ENCODE data around the gene TNFRSF12A. TPM values are rescaled to one million over a fixed set of nuclear protein-coding genes. Genes with fewer than 3 reads are reported as not detected.

Gene TNFRSF12A
- total and polyA plus RNA-seq, 2 of the 4 experiments (the other 2 are of a cell fraction): 103 to 304 TPM

GRCh38 chr16:3050487-3050886 is 30.3 kb downstream of the TNFRSF12A start:
- H3K4me2 ChIP-seq (ENCODE audit: low read depth, low read length): no peak overlapping the region
- H4K5ac ChIP-seq (ENCODE audit: low read depth, low read length): no peak overlapping the region
- no peak overlapping the region for H4K91ac ChIP-seq (ENCODE audit: insufficient read depth, low read depth, low read length)
- H3K9me1 ChIP-seq (ENCODE audit: insufficient read depth, low read length): peaks cover 3% of the 10 kb centered on the region; the same call in 1 of the 2 replicates
- no peak for ATAC-seq (ENCODE audit: low read depth)
- H3K56ac ChIP-seq (ENCODE audit: extremely low read depth, insufficient read depth, low read length): no peak overlapping the region
- H2AK5ac ChIP-seq (ENCODE audit: low read depth, low read length): no peak overlapping the region
- H3K27me3 ChIP-seq (ENCODE audit: control insufficient read depth, insufficient read depth, low read length): peaks cover 48% of the 10 kb centered on the region
- intact Hi-C loops (cut with micrococcal nuclease): no loop called here
- no peak overlapping the region for H4K8ac ChIP-seq (ENCODE audit: low read depth in 2 of 2, low read length in 2 of 2)
- no peak overlapping the region for H3K27ac ChIP-seq (ENCODE audit: insufficient read depth, low read length)
- in situ Hi-C loops (cut with MboI; ENCODE audit: low sequenced_read_pairs): no loop called here
- POLR2A ChIA-PET (ENCODE audit: unreplicated experiment): no interaction called here
- no peak for DNase-seq
- CTCF ChIA-PET: no interaction called here
- no peak overlapping the region for H2BK15ac ChIP-seq (ENCODE audit: low read depth, low read length)
- H3K9me3 ChIP-seq (ENCODE audit: control insufficient read depth, insufficient read depth, low read length): no peaks in the 10 kb centered on the region
- no peak overlapping the region for H3K4me3 ChIP-seq (ENCODE audit: insufficient read depth, low read depth, low read length)
- BruUV-seq (replicated peaks): no TSS peak
- H3K9ac ChIP-seq (ENCODE audit: low read depth, low read length): no peak overlapping the region
- no peak overlapping the region for H3K4ac ChIP-seq (ENCODE audit: low read depth, low read length)
- no peaks in the 10 kb centered on the region for H3K36me3 ChIP-seq (ENCODE audit: control insufficient read depth, insufficient read depth, low read length)
- no CpG with 5 or more reads among the region's 5 CpGs for WGBS, 2 experiments (ENCODE audit: extremely low coverage in 2 of 2, insufficient read length in 1 of 2)
- no peak overlapping the region for H3K14ac ChIP-seq (replicated peaks; ENCODE audit: low read depth, low read length)
- dilution Hi-C loops (cut with HindIII; ENCODE audit: low sequenced_read_pairs, unreplicated experiment): no loop called here
- H2AK9ac ChIP-seq (replicated peaks; ENCODE audit: low read depth, low read length, poor library complexity): no peak overlapping the region
- H2BK5ac ChIP-seq (ENCODE audit: low read depth, low read length, poor library complexity, severe bottlenecking): no peak overlapping the region
- no peak overlapping the region for H2BK120ac ChIP-seq (ENCODE audit: low read depth, low read length)
- no peak overlapping the region for H2BK20ac ChIP-seq (ENCODE audit: low read depth, low read length)
- no peak overlapping the region for H3K18ac ChIP-seq (ENCODE audit: low read depth, low read length)
- H4K20me1 ChIP-seq (ENCODE audit: insufficient read depth, low read length): no peaks in the 10 kb centered on the region
- H3K4me1 ChIP-seq (ENCODE audit: control insufficient read depth, insufficient read depth, low read length): no peaks in the 10 kb centered on the region; the same call in 1 of the 2 replicates
- no peak for TF ChIP-seq FOS (IDR thresholded peaks at IDR 0.05; ENCODE audit: low read depth, low read length)
- TF ChIP-seq SMC3 (IDR thresholded peaks at IDR 0.05; ENCODE audit: low read depth, low read length): no peak
- TF ChIP-seq CEBPB (IDR thresholded peaks at IDR 0.05; ENCODE audit: low read depth, low read length): no peak
- H3K23ac ChIP-seq (ENCODE audit: low read depth, low read length): no peak overlapping the region
- no peaks in the 10 kb centered on the region for H3K79me1 ChIP-seq (ENCODE audit: low read depth in 1 of 2, low read length in 2 of 2)
- H2AFZ ChIP-seq (replicated peaks; ENCODE audit: low read length, poor library complexity): no peak overlapping the region

Measured in IMR-90 (cell line).